Left lung (tissue), 10 donors: Measurements from ENCODE around the gene KCNJ12. TPM values are rescaled to one million over a fixed set of nuclear protein-coding genes. Genes with fewer than 3 reads are reported as not detected.

ENCODE experiments used
- ATAC-seq: fragments of 200-7000 bp; cut with Tn5 transposase; one replicate; pipeline ENCODE4 v1.9.1; 2020; ENCODE audit warnings: moderate library complexity
- DNase-seq, 4 donors: peaks; one replicate each; pipeline ENCODE4 v3.0.0-alpha.2; 2013 to 2020
- H3K27ac ChIP-seq, 2 donors: fragments of 200-600 bp; sonication (generic) in 1 of 2; one replicate each; pipeline versions ENCODE4 v1.5.0 to v1.8.0; 2020 to 2021
- H3K27me3 ChIP-seq, 2 donors: fragments of 200-600 bp; sonication (generic) in 1 of 2; one replicate each; pipeline versions ENCODE4 v1.5.0 to v1.8.0; 2020 to 2021
- H3K36me3 ChIP-seq, 2 donors: fragments of 200-600 bp; sonication (generic) in 1 of 2; one replicate each; pipeline versions ENCODE4 v1.5.0 to v1.8.0; 2020 to 2021
- H3K4me1 ChIP-seq, 2 donors: fragments of 200-600 bp; one replicate each; pipeline ENCODE4 v1.8.0; 2021
- H3K4me3 ChIP-seq, 2 donors: fragments of 200-600 bp; sonication (generic) in 1 of 2; one replicate each; pipeline versions ENCODE4 v1.5.0 to v1.8.0; 2020 to 2021; ENCODE audit warnings: mild to moderate bottlenecking in 1 of 2
- H3K9me3 ChIP-seq, 2 donors: fragments of 200-600 bp; sonication (generic) in 1 of 2; one replicate each; pipeline versions ENCODE4 v1.5.0 to v1.8.0; 2020 to 2021
- CTCF ChIP-seq, 2 donors: fragments of 200-600 bp; sonication (generic) in 1 of 2; IDR thresholded peaks; one replicate each; pipeline versions ENCODE4 v1.5.0 to v1.8.0; 2021; ENCODE audit warnings: antibody characterized with exemption in 2 of 2
- intact Hi-C, 2 donors: fragments of 100-400 bp; cut with DNase I; formaldehyde crosslinking; loops; one replicate each; pipeline versions ENCODE4 v1.11.2 to v1.14.2; 2022
- polyA plus RNA-seq, 6 donors: library from polyadenylated mRNA; unstranded; fragments of 120-200 nt; gene quantifications; one replicate each; pipeline ENCODE4 v1.2.1, GENCODE V29; 2013; ENCODE audit not compliant: insufficient read length in 6 of 6
- total RNA-seq, 2 donors: library from RNA; stranded (reverse); fragmentation: NEBNext Ultra II Directional; extraction: Animal tissue kit (Norgen Biotek cat#: 25700); gene quantifications; one replicate each; pipeline ENCODE4 v1.2.1, GENCODE V29; 2021
- donor health status: DM: no; HTN: yes; CAD: no.
- donor health status: DM: no; HTN: no; CAD: no.

Gene KCNJ12
- total and polyA plus RNA-seq, 8 donors = 3.0 to 5.7 (median 3.7) TPM

- Histone ChIP-seq H3K4me1 (no peaks in the 10 kb centered on the region), H3K27me3 (no peaks in the 10 kb centered on the region), H3K9me3 (no peaks in the 10 kb centered on the region), H3K36me3 (no peaks in the 10 kb centered on the region), H3K4me3 (no peak overlapping the region), H3K27ac (no peak overlapping the region)
- intact Hi-C loops = no loop called here
- TF ChIP-seq CTCF (IDR thresholded peaks at IDR 0.05) = no peak
- peak in 1 of 4 donors; percentile 22 for DNase-seq
- no peak for ATAC-seq
Observed at GRCh38 chr17:21352981-21353265, 23.2 kb upstream of the KCNJ12 start.

GRCh38 chr17:21353326-21354010, 22.7 kb upstream of the KCNJ12 start:
- no peaks in the 10 kb centered on the region for H3K4me1 ChIP-seq
- H3K9me3 ChIP-seq = no peaks in the 10 kb centered on the region
- no peak for ATAC-seq
- no peak for DNase-seq
- no peak overlapping the region for H3K4me3 ChIP-seq
- no peak for TF ChIP-seq CTCF (IDR thresholded peaks at IDR 0.05)
- no peaks in the 10 kb centered on the region for H3K27me3 ChIP-seq
- H3K36me3 ChIP-seq = no peaks in the 10 kb centered on the region
- H3K27ac ChIP-seq = no peak overlapping the region
- intact Hi-C loops = no loop called here

- no peak overlapping the region for H3K27ac ChIP-seq
- no peak for ATAC-seq
- no peaks in the 10 kb centered on the region for H3K36me3 ChIP-seq
- H3K4me3 ChIP-seq = no peak overlapping the region
- no peak for TF ChIP-seq CTCF (IDR thresholded peaks at IDR 0.05)
- peaks cover 0 to 5% of the 10 kb centered on the region in 2 donors for H3K4me1 ChIP-seq
- H3K9me3 ChIP-seq = no peaks in the 10 kb centered on the region
- peak in 1 of 4 donors; percentile 47 for DNase-seq
- no peaks in the 10 kb centered on the region for H3K27me3 ChIP-seq
- intact Hi-C loops = no loop called here
Observed at GRCh38 chr17:21354796-21355385, 21.3 kb upstream of the KCNJ12 start.

GRCh38 chr17:21355586-21355985, 20.6 kb upstream of the KCNJ12 start:
- H3K9me3 ChIP-seq = no peaks in the 10 kb centered on the region
- intact Hi-C loops = no loop called here
- no peak overlapping the region for H3K27ac ChIP-seq
- H3K4me1 ChIP-seq = peaks cover 0 to 5% of the 10 kb centered on the region in 2 donors
- H3K36me3 ChIP-seq = no peaks in the 10 kb centered on the region
- DNase-seq = no peak
- no peak for ATAC-seq
- H3K27me3 ChIP-seq = no peaks in the 10 kb centered on the region
- no peak for TF ChIP-seq CTCF (IDR thresholded peaks at IDR 0.05)
- H3K4me3 ChIP-seq = no peak overlapping the region

- H3K36me3 ChIP-seq = no peaks in the 10 kb centered on the region
- no peaks in the 10 kb centered on the region for H3K27me3 ChIP-seq
- no peak for DNase-seq
- no peaks in the 10 kb centered on the region for H3K9me3 ChIP-seq
- peaks cover 0 to 5% of the 10 kb centered on the region in 2 donors for H3K4me1 ChIP-seq
- intact Hi-C loops = no loop called here
- no peak overlapping the region for H3K27ac ChIP-seq
- ATAC-seq = no peak
- no peak overlapping the region for H3K4me3 ChIP-seq
- no peak for TF ChIP-seq CTCF (IDR thresholded peaks at IDR 0.05)
Observed at GRCh38 chr17:21356537-21357127, 19.5 kb upstream of the KCNJ12 start.
